Ascending aorta (tissue), 2 donors: ENCODE measurements around the gene TWIST2. TPM values are rescaled to one million over a fixed set of nuclear protein-coding genes. Genes with fewer than 3 reads are reported as not detected.

ENCODE experiments used
- DNase-seq, 2 donors: peaks; one replicate each; pipeline ENCODE4 v3.0.0-alpha.2; 2019; ENCODE audit warnings: low spot score in 2 of 2
- H3K27ac ChIP-seq, 2 donors: fragments of 200-600 bp; sonication (generic); one replicate each; pipeline ENCODE4 v1.5.1; 2016 to 2017; ENCODE audit warnings: mild to moderate bottlenecking in 1 of 2
- H3K27me3 ChIP-seq: fragments of 200-600 bp; sonication (generic); one replicate; pipeline ENCODE4 v1.5.1; 2017
- H3K36me3 ChIP-seq, 2 donors: fragments of 200-600 bp; sonication (generic); one replicate each; pipeline ENCODE4 v1.5.1; 2016
- H3K4me1 ChIP-seq, 2 donors: fragments of 200-600 bp; sonication (generic); one replicate each; pipeline ENCODE4 v1.5.1; 2016 to 2017; ENCODE audit warnings: mild to moderate bottlenecking in 1 of 2
- H3K4me3 ChIP-seq, 2 donors: fragments of 200-600 bp; sonication (generic); one replicate each; pipeline ENCODE4 v1.5.1; 2016 to 2017; ENCODE audit warnings: mild to moderate bottlenecking in 1 of 2
- H3K9me3 ChIP-seq, 2 donors: fragments of 200-600 bp; sonication (generic); one replicate each; pipeline ENCODE4 v1.5.1; 2016
- intact Hi-C: fragments of 100-400 bp; cut with DNase I; formaldehyde crosslinking; loops from one replicate; pipeline ENCODE4 v1.15.1; 2023
- total RNA-seq: library from RNA; depleted of rRNA; stranded (reverse); fragments of >200 nt; gene quantifications from one replicate; pipeline ENCODE4 v1.1.0, GENCODE V29; 2016
- TF ChIP-seq, protein P1 (sequence below), 3 experiments: fragments of 200-600 bp in 2 of 3; fragments of 450-650 bp in 1 of 3; sonication (generic) in 2 of 3; IDR thresholded peaks; one replicate each; pipeline ENCODE4 v1.5.1; 2016 to 2019; ENCODE audit warnings: antibody characterized with exemption in 3 of 3, mild to moderate bottlenecking in 1 of 3, moderate library complexity in 1 of 3

The TWIST2 gene
- total RNA-seq, 1 donor from 2014 or later: 108 TPM

DNA sequence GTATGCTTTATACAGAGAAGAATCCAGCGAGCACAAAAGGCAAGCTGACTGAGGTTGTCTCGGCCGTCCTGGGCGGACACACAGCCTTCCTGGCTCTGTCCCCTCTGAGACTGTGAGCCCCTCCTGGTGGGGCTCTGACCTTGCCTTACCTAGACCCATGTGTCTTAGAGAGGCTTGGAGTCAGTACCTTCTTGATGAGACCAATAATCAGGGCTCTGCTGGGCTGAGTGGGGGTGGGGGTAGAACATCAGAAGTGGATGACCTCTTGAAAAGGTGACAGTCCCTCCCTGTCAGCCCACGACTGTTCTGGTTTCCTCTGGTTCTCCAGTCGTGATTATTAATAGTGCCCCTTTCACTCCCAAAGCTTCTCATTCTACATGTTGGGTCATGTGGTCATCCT is 31.2 kb downstream of the TWIST2 start:
- H3K4me3 ChIP-seq: no peak overlapping the region
- H3K9me3 ChIP-seq: no peaks in the 10 kb centered on the region
- H3K4me1 ChIP-seq: no peaks in the 10 kb centered on the region
- no peak overlapping the region for H3K27ac ChIP-seq
- no peak for DNase-seq
- TF ChIP-seq, protein P1, sequence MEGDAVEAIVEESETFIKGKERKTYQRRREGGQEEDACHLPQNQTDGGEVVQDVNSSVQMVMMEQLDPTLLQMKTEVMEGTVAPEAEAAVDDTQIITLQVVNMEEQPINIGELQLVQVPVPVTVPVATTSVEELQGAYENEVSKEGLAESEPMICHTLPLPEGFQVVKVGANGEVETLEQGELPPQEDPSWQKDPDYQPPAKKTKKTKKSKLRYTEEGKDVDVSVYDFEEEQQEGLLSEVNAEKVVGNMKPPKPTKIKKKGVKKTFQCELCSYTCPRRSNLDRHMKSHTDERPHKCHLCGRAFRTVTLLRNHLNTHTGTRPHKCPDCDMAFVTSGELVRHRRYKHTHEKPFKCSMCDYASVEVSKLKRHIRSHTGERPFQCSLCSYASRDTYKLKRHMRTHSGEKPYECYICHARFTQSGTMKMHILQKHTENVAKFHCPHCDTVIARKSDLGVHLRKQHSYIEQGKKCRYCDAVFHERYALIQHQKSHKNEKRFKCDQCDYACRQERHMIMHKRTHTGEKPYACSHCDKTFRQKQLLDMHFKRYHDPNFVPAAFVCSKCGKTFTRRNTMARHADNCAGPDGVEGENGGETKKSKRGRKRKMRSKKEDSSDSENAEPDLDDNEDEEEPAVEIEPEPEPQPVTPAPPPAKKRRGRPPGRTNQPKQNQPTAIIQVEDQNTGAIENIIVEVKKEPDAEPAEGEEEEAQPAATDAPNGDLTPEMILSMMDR (IDR thresholded peaks at IDR 0.05): no peak
- no peaks in the 10 kb centered on the region for H3K27me3 ChIP-seq
- H3K36me3 ChIP-seq: no peaks in the 10 kb centered on the region
- intact Hi-C loops: no loop called here

DNA sequence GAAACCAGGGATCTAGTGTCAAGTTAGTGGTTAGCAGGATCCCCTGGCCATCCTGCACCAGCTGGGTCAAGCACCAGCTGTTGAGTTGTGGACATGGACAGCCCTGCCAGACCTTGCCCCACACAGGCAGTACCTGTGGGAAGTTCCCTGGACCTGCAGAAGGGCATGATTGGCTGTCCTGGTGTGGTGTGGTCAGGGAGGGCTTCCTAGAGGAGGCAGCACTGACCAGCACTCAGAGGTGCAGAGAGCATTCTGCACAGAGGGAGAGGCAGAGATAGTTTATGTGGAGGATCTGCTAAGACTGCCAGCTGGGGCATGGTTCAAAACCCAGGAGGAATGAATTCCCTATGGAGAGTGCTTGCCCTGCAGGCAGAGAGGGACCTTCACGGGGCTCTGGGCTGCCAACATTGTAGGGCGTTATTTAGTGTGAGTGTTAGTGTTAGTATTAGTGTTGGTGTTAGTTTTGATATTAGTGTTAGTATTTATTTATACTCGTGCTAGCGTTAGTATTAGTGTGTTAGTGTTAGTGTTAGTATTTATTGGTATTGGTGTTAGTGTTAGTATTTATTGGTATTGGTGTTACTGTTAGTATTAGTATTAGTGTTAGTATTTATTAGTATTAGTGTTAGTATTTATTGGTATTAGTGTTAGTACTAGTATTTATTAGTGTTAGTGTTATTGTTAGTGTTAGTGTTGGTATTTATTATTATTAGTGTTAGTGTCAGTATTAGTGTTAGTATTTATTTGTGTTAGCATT is 31.9 kb downstream of the TWIST2 start:
- H3K27ac ChIP-seq: no peak overlapping the region
- no peaks in the 10 kb centered on the region for H3K9me3 ChIP-seq
- DNase-seq: no peak
- H3K4me3 ChIP-seq: no peak overlapping the region
- intact Hi-C loops: no loop called here
- H3K36me3 ChIP-seq: no peaks in the 10 kb centered on the region
- TF ChIP-seq, protein P1 (IDR thresholded peaks at IDR 0.05): no peak
- no peaks in the 10 kb centered on the region for H3K4me1 ChIP-seq
- no peaks in the 10 kb centered on the region for H3K27me3 ChIP-seq

- Histone ChIP-seq H3K27me3 (no peaks in the 10 kb centered on the region), H3K4me3 (no peak overlapping the region), H3K4me1 (no peaks in the 10 kb centered on the region), H3K27ac (no peak overlapping the region), H3K9me3 (no peaks in the 10 kb centered on the region), H3K36me3 (no peaks in the 10 kb centered on the region)
- TF ChIP-seq, protein P1 (IDR thresholded peaks at IDR 0.05): no peak
- no peak for DNase-seq
- intact Hi-C loops: no loop called here
Measured at GRCh38 chr2:238881353-238882081, 33.6 kb downstream of the TWIST2 start.

DNA sequence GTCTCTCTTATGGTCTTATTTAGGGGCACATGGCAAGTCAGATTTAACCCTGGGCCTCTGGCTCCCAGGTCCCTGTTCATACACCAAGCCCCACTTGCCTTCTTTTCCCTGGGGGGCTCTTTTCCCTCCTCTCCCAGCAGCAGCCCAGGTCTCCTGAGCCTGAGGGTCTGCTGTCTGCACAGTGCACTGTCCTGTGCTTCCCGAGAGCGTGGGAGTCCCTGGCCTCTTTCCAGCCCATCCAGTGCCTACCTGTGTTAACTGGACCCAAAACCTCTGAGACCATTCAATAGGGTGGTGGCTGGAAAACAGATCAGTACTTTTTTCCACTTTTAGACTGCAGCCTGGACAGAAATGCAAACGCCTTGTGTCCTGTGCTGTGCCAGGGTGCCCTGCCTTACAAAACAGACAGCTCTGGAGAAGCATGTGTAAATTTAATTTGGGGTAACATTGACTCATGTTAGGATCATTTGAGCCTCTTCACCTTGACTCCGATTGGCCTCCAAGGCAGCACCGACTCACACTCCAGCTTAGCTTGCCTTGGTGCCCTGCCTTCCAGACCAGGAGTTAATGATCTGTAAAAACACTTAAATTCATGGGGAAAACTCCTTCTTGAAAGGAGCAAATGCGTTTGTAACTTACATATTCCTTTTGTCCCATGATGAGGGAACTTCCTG is 34.3 kb downstream of the TWIST2 start:
- no peaks in the 10 kb centered on the region for H3K9me3 ChIP-seq
- H3K4me3 ChIP-seq: no peak overlapping the region
- no peak for DNase-seq
- H3K27ac ChIP-seq: no peak overlapping the region
- no peaks in the 10 kb centered on the region for H3K4me1 ChIP-seq
- no peaks in the 10 kb centered on the region for H3K27me3 ChIP-seq
- intact Hi-C loops: no loop called here
- TF ChIP-seq, protein P1 (IDR thresholded peaks at IDR 0.05): no peak
- no peaks in the 10 kb centered on the region for H3K36me3 ChIP-seq

- TF ChIP-seq, protein P1 (IDR thresholded peaks at IDR 0.05): no peak
- H3K27me3 ChIP-seq: no peaks in the 10 kb centered on the region
- H3K4me3 ChIP-seq: no peak overlapping the region
- no peaks in the 10 kb centered on the region for H3K9me3 ChIP-seq
- no peak for DNase-seq
- intact Hi-C loops: no loop called here
- no peak overlapping the region for H3K27ac ChIP-seq
- no peaks in the 10 kb centered on the region for H3K36me3 ChIP-seq
- H3K4me1 ChIP-seq: no peaks in the 10 kb centered on the region
Measured at GRCh38 chr2:238883421-238883901, 35.6 kb downstream of the TWIST2 start.
